ENCODE measurements around the gene HMCN2. TPM values are rescaled to one million over a fixed set of nuclear protein-coding genes. Genes with fewer than 3 reads are reported as not detected.
A peak's percentile ranks its signal among the peaks of the same experiment; 100 is the strongest.
"Not testable (repeated sequence)": the region's sequence is repeated elsewhere in the genome, so short reads cannot be mapped to it uniquely, and the experiment has no call there.

The HMCN2 gene
- total RNA-seq, 4 donors from 2014 or later, result 24.8 to 61.7 (median 36.1) TPM

DNA sequence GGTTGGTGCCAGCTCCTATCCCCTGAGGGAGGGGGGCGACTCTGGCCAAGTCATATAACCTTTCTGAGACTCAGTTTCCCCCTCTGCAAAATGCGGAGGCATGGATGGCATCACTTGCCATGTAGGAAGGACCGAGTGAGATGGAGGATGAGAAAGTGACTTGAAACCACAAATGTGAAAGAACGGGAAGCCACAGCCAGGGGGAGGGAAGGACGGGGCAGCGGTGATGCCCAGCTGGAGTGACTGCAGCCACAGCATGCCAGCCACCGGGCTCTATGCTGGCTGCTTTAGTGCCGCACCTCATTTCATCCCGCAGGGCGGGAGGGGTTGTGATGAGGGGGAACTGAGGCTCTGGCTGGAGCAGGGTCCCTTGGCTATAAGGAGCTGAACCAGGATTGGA lies 74.5 kb downstream of the HMCN2 start:
- DNase-seq, result no peak
- no peak overlapping the region for H3K27ac ChIP-seq
- peaks cover 0 to 6% (median 0%) of the 10 kb centered on the region in 4 donors for H3K4me1 ChIP-seq
- no peaks in the 10 kb centered on the region for H3K36me3 ChIP-seq
- TF ChIP-seq, protein P1, sequence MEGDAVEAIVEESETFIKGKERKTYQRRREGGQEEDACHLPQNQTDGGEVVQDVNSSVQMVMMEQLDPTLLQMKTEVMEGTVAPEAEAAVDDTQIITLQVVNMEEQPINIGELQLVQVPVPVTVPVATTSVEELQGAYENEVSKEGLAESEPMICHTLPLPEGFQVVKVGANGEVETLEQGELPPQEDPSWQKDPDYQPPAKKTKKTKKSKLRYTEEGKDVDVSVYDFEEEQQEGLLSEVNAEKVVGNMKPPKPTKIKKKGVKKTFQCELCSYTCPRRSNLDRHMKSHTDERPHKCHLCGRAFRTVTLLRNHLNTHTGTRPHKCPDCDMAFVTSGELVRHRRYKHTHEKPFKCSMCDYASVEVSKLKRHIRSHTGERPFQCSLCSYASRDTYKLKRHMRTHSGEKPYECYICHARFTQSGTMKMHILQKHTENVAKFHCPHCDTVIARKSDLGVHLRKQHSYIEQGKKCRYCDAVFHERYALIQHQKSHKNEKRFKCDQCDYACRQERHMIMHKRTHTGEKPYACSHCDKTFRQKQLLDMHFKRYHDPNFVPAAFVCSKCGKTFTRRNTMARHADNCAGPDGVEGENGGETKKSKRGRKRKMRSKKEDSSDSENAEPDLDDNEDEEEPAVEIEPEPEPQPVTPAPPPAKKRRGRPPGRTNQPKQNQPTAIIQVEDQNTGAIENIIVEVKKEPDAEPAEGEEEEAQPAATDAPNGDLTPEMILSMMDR (IDR thresholded peaks at IDR 0.05), result no peak
- TF ChIP-seq POLR2A (IDR thresholded peaks at IDR 0.05), result no peak
- H3K9me3 ChIP-seq, result no peaks in the 10 kb centered on the region
- H3K4me3 ChIP-seq, result no peak overlapping the region
- H3K27me3 ChIP-seq, result no peaks in the 10 kb centered on the region

DNA sequence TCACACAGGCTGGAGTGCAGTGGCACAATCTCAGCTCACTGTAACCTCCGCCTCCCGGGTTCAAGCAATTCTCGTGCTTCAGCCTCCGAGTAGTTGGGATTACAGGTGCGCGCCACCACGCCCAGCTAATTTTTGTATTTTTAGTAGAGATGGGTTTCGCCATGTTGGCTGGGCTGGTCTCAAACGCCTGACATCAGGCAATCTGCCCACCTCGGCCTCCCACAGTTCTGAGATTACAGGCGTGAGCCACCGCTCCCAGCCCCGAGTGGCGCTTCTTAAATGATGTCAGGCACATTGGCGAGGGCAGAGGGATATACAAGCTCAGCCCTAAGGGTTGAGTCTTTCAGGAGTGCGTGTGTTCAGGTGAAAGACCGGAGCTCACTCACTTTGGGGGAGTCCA lies 75.0 kb downstream of the HMCN2 start:
- not testable (repeated sequence) for DNase-seq, H3K27ac ChIP-seq, H3K36me3 ChIP-seq, H3K4me3 ChIP-seq, H3K4me1 ChIP-seq, H3K9me3 ChIP-seq, H3K27me3 ChIP-seq

DNA sequence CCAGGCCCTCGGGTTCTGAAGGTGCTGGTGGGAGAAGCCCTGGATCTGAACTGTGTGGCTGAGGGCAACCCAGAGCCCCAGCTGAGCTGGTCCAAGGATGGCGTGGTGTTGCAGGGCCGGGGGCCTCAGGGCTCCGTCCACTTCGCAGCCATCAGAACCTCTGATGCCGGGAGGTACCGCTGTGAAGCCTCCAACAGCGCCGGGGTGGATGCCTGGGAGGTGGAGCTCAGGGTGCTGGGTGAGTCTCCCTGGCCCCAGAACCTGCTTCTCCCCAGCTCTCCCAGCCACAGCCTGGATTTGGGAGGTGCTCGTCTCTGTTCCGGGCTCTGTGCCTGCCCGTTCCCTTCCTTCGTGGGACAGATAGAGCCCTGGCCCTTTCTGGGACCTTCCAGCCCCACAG lies 75.6 kb downstream of the HMCN2 start:
- no peak overlapping the region for H3K4me3 ChIP-seq
- DNase-seq, result no peak
- TF ChIP-seq POLR2A (IDR thresholded peaks at IDR 0.05), result no peak
- TF ChIP-seq, protein P1 (IDR thresholded peaks at IDR 0.05), result no peak
- no peaks in the 10 kb centered on the region for H3K9me3 ChIP-seq
- H3K27me3 ChIP-seq, result no peaks in the 10 kb centered on the region
- no peaks in the 10 kb centered on the region for H3K36me3 ChIP-seq
- no peak overlapping the region for H3K27ac ChIP-seq
- H3K4me1 ChIP-seq, result peaks cover 0 to 6% (median 0%) of the 10 kb centered on the region in 4 donors

DNA sequence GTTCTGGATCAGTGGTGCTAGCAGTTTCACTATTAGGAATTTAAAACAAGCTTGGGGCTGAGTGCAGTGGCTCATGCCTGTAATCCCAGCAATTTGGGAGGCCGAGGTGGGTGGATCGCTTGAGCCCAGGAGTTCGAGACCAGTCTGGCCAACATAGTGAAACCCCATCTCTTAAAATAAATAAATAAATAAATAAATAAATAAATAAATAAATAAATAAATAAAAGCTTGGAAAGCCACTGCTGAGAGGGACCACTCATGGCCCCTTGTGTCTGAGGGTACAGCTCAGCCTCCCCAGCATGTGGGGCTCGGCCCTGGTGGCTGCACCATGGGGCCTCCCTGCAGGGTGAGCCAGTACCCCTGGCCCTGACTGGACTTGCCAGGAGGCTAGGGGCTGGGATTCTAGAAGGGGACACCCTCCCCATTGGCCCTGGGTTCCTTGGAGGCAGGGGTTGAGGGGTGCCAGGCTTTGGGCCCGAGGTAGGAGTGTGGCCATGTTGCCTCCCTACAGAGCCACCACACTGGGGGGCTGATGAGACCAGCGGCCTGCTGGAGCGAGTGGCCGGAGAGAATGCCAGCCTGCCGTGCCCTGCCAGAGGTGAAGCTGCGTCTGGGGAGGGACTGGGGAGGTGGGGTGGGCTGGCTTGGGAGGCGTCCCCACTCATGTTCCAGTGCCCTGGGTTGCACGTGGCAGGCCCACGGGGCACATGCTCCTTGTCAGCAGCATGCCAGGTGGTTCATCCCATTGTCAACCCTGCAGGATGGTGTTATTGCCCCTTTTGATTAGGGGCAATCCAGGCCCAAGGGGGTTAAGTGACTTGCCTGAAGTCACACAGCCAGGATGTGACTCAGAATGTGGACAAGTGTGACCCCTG lies 76.5 kb downstream of the HMCN2 start:
- no peak overlapping the region for H3K4me3 ChIP-seq
- no peak for DNase-seq
- no peaks in the 10 kb centered on the region for H3K4me1 ChIP-seq
- no peaks in the 10 kb centered on the region for H3K36me3 ChIP-seq
- H3K9me3 ChIP-seq, result no peaks in the 10 kb centered on the region
- no peak for TF ChIP-seq POLR2A (IDR thresholded peaks at IDR 0.05)
- TF ChIP-seq, protein P1 (IDR thresholded peaks at IDR 0.05), result no peak
- H3K27me3 ChIP-seq, result no peaks in the 10 kb centered on the region
- H3K27ac ChIP-seq, result no peak overlapping the region

DNA sequence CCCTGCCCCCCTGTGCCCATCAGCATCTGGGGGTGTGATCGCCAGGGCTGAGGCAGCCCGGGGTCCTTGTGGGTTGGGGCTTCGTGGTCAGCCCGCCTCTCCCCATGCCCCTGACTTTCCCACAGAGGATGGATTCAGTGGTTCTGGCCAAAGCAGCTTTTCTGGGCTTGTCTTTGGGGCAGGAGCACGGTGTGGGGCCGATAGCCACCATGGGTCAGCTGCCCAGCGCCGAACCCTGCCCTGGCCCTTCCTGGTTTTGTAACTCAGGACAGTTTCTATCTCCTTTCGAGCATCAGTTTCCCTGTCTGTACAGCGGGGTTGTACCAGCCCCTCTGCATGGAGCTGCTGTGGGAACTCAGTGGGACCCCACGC lies 77.1 kb downstream of the HMCN2 start:
- Histone ChIP-seq H3K9me3 (no peaks in the 10 kb centered on the region), H3K27me3 (no peaks in the 10 kb centered on the region), H3K36me3 (no peaks in the 10 kb centered on the region), H3K27ac (no peak overlapping the region), H3K4me3 (no peak overlapping the region), H3K4me1 (no peaks in the 10 kb centered on the region)
- DNase-seq, result no peak
- TF ChIP-seq POLR2A (IDR thresholded peaks at IDR 0.05), result no peak
- TF ChIP-seq, protein P1 (IDR thresholded peaks at IDR 0.05), result no peak

DNA sequence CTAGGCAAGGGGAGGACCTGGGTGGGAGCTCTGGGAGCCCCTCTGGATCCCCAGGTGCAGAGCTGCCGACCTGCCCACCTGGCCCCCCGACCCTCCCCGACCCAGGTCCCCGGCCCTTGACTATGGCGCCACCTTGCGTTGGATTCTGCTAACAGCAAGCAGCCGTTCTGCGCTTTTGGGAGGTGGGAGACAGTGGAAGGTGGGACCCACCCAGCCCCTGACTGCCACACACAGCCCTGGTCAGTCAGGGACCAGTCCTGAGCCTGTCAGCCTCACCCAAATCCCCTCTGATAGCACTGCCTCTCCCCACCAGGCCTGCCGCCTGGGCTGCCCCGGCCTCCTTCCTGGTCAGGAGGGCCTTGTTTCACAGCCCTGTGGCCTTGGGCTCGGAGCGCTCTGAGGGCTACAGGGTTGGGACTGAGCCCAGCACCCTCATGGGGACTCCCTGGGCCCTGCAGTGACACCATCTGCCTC lies 77.9 kb downstream of the HMCN2 start:
- no peaks in the 10 kb centered on the region for H3K9me3 ChIP-seq
- TF ChIP-seq, protein P1 (IDR thresholded peaks at IDR 0.05), result peak in 5 of 6 experiments; percentile 13 to 59 (median 52)
- no peak for TF ChIP-seq POLR2A (IDR thresholded peaks at IDR 0.05)
- H3K36me3 ChIP-seq, result no peaks in the 10 kb centered on the region
- H3K4me3 ChIP-seq, result no peak overlapping the region
- no peak overlapping the region for H3K27ac ChIP-seq
- DNase-seq, result no peak
- no peaks in the 10 kb centered on the region for H3K27me3 ChIP-seq
- H3K4me1 ChIP-seq, result no peaks in the 10 kb centered on the region
